GM12878 (cell line): Measurements from ENCODE around the gene CARD19. TPM values are rescaled to one million over a fixed set of nuclear protein-coding genes. Genes with fewer than 3 reads are reported as not detected.

ENCODE experiments used
- ATAC-seq: fragments of 200-7000 bp; cut with Tn5 transposase; 3 replicates; pipeline ENCODE4 v1.9.1; 2020; ENCODE audit warnings: mild to moderate bottlenecking, moderate library complexity
- BruUV-seq: library from RNA; stranded (reverse); fragments of 400-500 nt; replicated peaks from 2 replicates; lab custom pipeline; 2021; lab: Mats Ljungman, UMichigan
- CTCF ChIA-PET: fragments of 300-600 bp; sonication (Branson Sonifier 250); formaldehyde crosslinking; extraction: SDS; loops from one replicate; lab custom pipeline; 2021; ENCODE audit warnings: inconsistent platforms; lab: Yijun Ruan, JAX
- POLR2A ChIA-PET: fragments of 350-600 bp; formaldehyde crosslinking; extraction: SDS; loops from one replicate; lab custom pipeline; 2021; ENCODE audit warnings: inconsistent platforms; lab: Charles Lee
- RAD21 ChIA-PET: fragments of 300-600 bp; sonication (Branson Sonifier 250); formaldehyde crosslinking; loops from one replicate; lab custom pipeline; 2023; ENCODE audit warnings: antibody characterized with exemption; ENCODE audit not compliant: unreplicated experiment; lab: Charles Lee
- SMC1A ChIA-PET: fragments of 300-600 bp; sonication (Branson Sonifier 250); formaldehyde crosslinking; loops from one replicate; lab custom pipeline; 2023; ENCODE audit not compliant: unreplicated experiment, uncharacterized antibody; lab: Charles Lee
- DNase-seq: peaks from one replicate; pipeline ENCODE4 v3.0.0-alpha.2; 2011; ENCODE audit warnings: low read depth, low spot score
- FAIRE-seq: peaks from 3 replicates; lab custom pipeline; 2011; peaks lifted over from hg19 to GRCh38; lab: Jason Lieb, UNC
- H2AFZ ChIP-seq: 2 replicates; pipeline ENCODE4 v1.6.0; 2011; ENCODE audit warnings: low read depth, low read length, control low read depth; ENCODE audit not compliant: control insufficient read depth
- H3K27ac ChIP-seq: 2 replicates; pipeline ENCODE4 v1.5.1; 2011; ENCODE audit warnings: control low read depth; ENCODE audit not compliant: control insufficient read depth, insufficient read depth
- H3K27me3 ChIP-seq, 2 experiments: replicated peaks in 1 of 2; 2 replicates each; pipeline versions ENCODE4 v1.6.0 to v1.6.1; 2011; ENCODE audit warnings: low read length in 1 of 2; ENCODE audit not compliant: control insufficient read depth in 2 of 2, insufficient read depth in 2 of 2
- H3K36me3 ChIP-seq, 2 experiments: 2 replicates each; pipeline ENCODE4 v1.5.1; 2011; ENCODE audit warnings: low read length in 1 of 2; ENCODE audit not compliant: control insufficient read depth in 2 of 2, insufficient read depth in 2 of 2
- H3K4me1 ChIP-seq: 2 replicates; pipeline ENCODE4 v1.6.1; 2011; ENCODE audit warnings: mild to moderate bottlenecking, low read length, moderate library complexity, mixed read lengths; ENCODE audit not compliant: control insufficient read depth, insufficient read depth
- H3K4me2 ChIP-seq: 2 replicates; pipeline ENCODE4 v1.6.0; 2011; ENCODE audit warnings: control low read depth; ENCODE audit not compliant: control insufficient read depth, insufficient read depth
- H3K4me3 ChIP-seq: fragments of 200-600 bp; sonication (generic); 2 replicates; pipeline ENCODE4 v1.5.1; 2016
- H3K79me2 ChIP-seq: 2 replicates; pipeline ENCODE4 v1.6.0; 2011; ENCODE audit warnings: low read length; ENCODE audit not compliant: control insufficient read depth, insufficient read depth
- H3K9ac ChIP-seq: 2 replicates; pipeline ENCODE4 v1.8.0; 2011; ENCODE audit warnings: low read length, control low read depth, mixed read lengths; ENCODE audit not compliant: control insufficient read depth, insufficient read depth
- H3K9me3 ChIP-seq: replicated peaks from 3 replicates; pipeline ENCODE4 v1.5.1; 2011; ENCODE audit warnings: mild to moderate bottlenecking, low read length; ENCODE audit not compliant: control insufficient read depth, insufficient read depth
- H4K20me1 ChIP-seq: 2 replicates; pipeline ENCODE4 v1.6.0; 2011; ENCODE audit not compliant: control insufficient read depth, insufficient read depth
- CBX3 ChIP-seq: fragments of 200-600 bp; sonication (generic); IDR thresholded peaks from 2 replicates; pipeline ENCODE4 v1.6.1; 2016; ENCODE audit warnings: low read depth, borderline replicate concordance
- CHD1 ChIP-seq: IDR thresholded peaks from 2 replicates; pipeline ENCODE4 v1.6.1; 2012; ENCODE audit warnings: low read depth, low read length, improper control_type of control experiment
- EZH2 ChIP-seq: IDR thresholded peaks from 2 replicates; pipeline ENCODE4 v1.6.1; 2012; ENCODE audit warnings: low read depth, mild to moderate bottlenecking, control low read depth, inconsistent platforms, low read length, borderline replicate concordance; ENCODE audit not compliant: control insufficient read depth
- HCFC1 ChIP-seq: fragments of 150-350 bp; IDR thresholded peaks from 2 replicates; pipeline ENCODE4 v1.6.1; 2014; ENCODE audit warnings: low read length
- JUNB ChIP-seq: IDR thresholded peaks from 2 replicates; pipeline ENCODE4 v1.6.1; 2016; ENCODE audit warnings: antibody characterized with exemption, mild to moderate bottlenecking
- MLLT1 ChIP-seq: fragments of 450-650 bp; IDR thresholded peaks from 2 replicates; pipeline ENCODE4 v1.6.1; 2016; ENCODE audit warnings: mild to moderate bottlenecking
- RBBP5 ChIP-seq: fragments of 200-600 bp; sonication (generic); conservative IDR thresholded peaks from 2 replicates; pipeline ENCODE4 v1.6.1; 2016
- SUPT20H ChIP-seq: IDR thresholded peaks from 2 replicates; pipeline ENCODE4 v1.6.1; 2011; ENCODE audit warnings: low read depth, mild to moderate bottlenecking, low read length, moderate library complexity, borderline replicate concordance; ENCODE audit not compliant: control insufficient read depth
- ZNF592 ChIP-seq: fragments of 450-650 bp; IDR thresholded peaks from 2 replicates; pipeline ENCODE4 v1.6.1; 2017; ENCODE audit warnings: mild to moderate bottlenecking, moderate library complexity
- WGBS: methylation state at CpG from one replicate; pipeline ENCODE4 v1.1.6; 2016; ENCODE audit warnings: low lambda C conversion rate; ENCODE audit not compliant: insufficient replicate concordance, insufficient coverage; ENCODE audit errors: missing lambda C conversion rate; 5-methylcytosine and 5-hydroxymethylcytosine counted together
- in situ Hi-C: fragments of 300-500 bp; cut with MboI; formaldehyde crosslinking; loops from 9 replicates; pipeline ENCODE4 v1.14.3; 2018; ENCODE audit warnings: mixed read lengths
- intact Hi-C: fragments of 100-400 bp; cut with micrococcal nuclease; formaldehyde crosslinking; loops from one replicate; pipeline ENCODE4 v1.14.2; 2022; ENCODE audit not compliant: unreplicated experiment
- polyA plus RNA-seq, 11 experiments: library from polyadenylated mRNA; depleted of rRNA in 4 of 11; unstranded in 6 of 11; stranded (reverse) in 5 of 11; fragments of >200 nt; fragmentation: Nextera tagmentation in 4 of 11; fragmentation: Illumina TruSeq in 1 of 11; extraction: Ambion mirVana in 4 of 11; extraction: Trizol in 1 of 11; gene quantifications; 1 replicate in 1 of 11; 2 replicates in 10 of 11; pipeline versions ENCODE4 v1.2.1 to v1.2.3, GENCODE V29; 2011 to 2016; ENCODE audit warnings: inconsistent platforms in 2 of 11, missing spikeins in 2 of 11, low read depth in 1 of 11
- total RNA-seq, 4 experiments: library from RNA; depleted of rRNA in 3 of 4; stranded (reverse); fragments of >200 nt in 3 of 4; fragmentation: Illumina TruSeq in 1 of 4; extraction: Trizol in 1 of 4; gene quantifications; 2 replicates each; pipeline versions ENCODE4 v1.2.1 to v1.2.3, GENCODE V29; 2013 to 2021

The CARD19 gene
- total and polyA plus RNA-seq, 10 of the 15 experiments (the other 5 are each of a cell fraction or from before 2014, with no cell fraction given): 0.61 to 41.6 (median 19.9) TPM

- TF ChIP-seq EZH2 (no peak), RBBP5 (no peak), ZNF592 (no peak), HCFC1 (no peak; the same call in 1 of the 2 replicates)
These were observed 549 bp upstream of the CARD19 start (continued) for GRCh38 chr9:93095205-93096130.

- Histone ChIP-seq H2AFZ (peak overlapping the region; percentile 67), H3K27me3 (no peaks in the 10 kb centered on the region), H3K79me2 (peaks cover 20% of the 10 kb centered on the region), H3K4me2 (peak overlapping the region; percentile 90), H3K9ac (peak overlapping the region; percentile 62), H3K27ac (peak overlapping the region; percentile 40), H3K4me3 (peak overlapping the region; percentile 86), H4K20me1 (no peaks in the 10 kb centered on the region), H3K36me3 (no peaks in the 10 kb centered on the region), H3K9me3 (no peaks in the 10 kb centered on the region; the same call in 1 of the 3 replicates), H3K4me1 (peaks cover 49% of the 10 kb centered on the region)
- WGBS: 2% methylated on average over 15 of the region's 16 CpGs
- ChIA-PET CTCF (interaction anchor here (1.2 to 5.3 kb wide), 3 partner anchors 11 to 143 kb away, joined by 3 to 44 read pairs (median 4); no protein-coding TSS in a partner anchor), POLR2A (interaction anchor here (0.5 to 2.9 kb wide), 7 partner anchors 8 to 343 kb away, joined by 3 to 36 read pairs (median 6); partner anchors contain the start of gene NINJ1), SMC1A (interaction anchor here (0.9 to 3.7 kb wide), 6 partner anchors 11 to 142 kb away, joined by 3 to 28 read pairs (median 4); no protein-coding TSS in a partner anchor), RAD21 (interaction anchor here (0.6 to 5.4 kb wide), 4 partner anchors 11 to 1066 kb away, joined by 3 to 23 read pairs (median 8); no protein-coding TSS in a partner anchor)
- in situ Hi-C loops (no loop called here), intact Hi-C loops (loop anchor here (5.0 kb wide), 1 partner anchor 355 kb away; the partner anchor contains the start of genes FAM120A and FAM120AOS)
- ATAC-seq: no peak
- no peak for FAIRE-seq
- no peak for DNase-seq
- BruUV-seq: no TSS peak
- TF ChIP-seq JUNB (no peak), CBX3 (no peak), ZNF592 (no peak), MLLT1 (no peak), CHD1 (no peak), SUPT20H (no peak)
These were observed 880 bp downstream of the CARD19 start for GRCh38 chr9:93096811-93097382.
